ENCODE data around the gene PPP2R2C. TPM values are rescaled to one million over a fixed set of nuclear protein-coding genes. Genes with fewer than 3 reads are reported as not detected.

The PPP2R2C gene
- polyA plus RNA-seq, 1 experiment, result 0.06 TPM

GRCh38 chr4:6396696-6397236 lies 75.6 kb downstream of the PPP2R2C start:
- Histone ChIP-seq H3K36me3 (ENCODE audit: control insufficient read depth, insufficient read depth, low read length) (no peaks in the 10 kb centered on the region), H3K27me3 (ENCODE audit: control insufficient read depth, insufficient read depth, low read length) (no peaks in the 10 kb centered on the region), H3K4me3 (ENCODE audit: low read depth, low read length) (no peak overlapping the region)
- CTCF ChIA-PET, result no interaction called here
- no peak for DNase-seq (ENCODE audit: low read depth)
- POLR2A ChIA-PET, result no interaction called here
- no peak for TF ChIP-seq CTCF (IDR thresholded peaks at IDR 0.05; ENCODE audit: insufficient read depth, low read depth, low read length)

GRCh38 chr4:6395466-6396228 lies 76.8 kb downstream of the PPP2R2C start:
- no peak overlapping the region for H3K4me3 ChIP-seq (ENCODE audit: low read depth, low read length)
- POLR2A ChIA-PET, result no interaction called here
- CTCF ChIA-PET, result no interaction called here
- TF ChIP-seq CTCF (IDR thresholded peaks at IDR 0.05; ENCODE audit: insufficient read depth, low read depth, low read length), result no peak
- DNase-seq (ENCODE audit: low read depth), result no peak
- no peaks in the 10 kb centered on the region for H3K27me3 ChIP-seq (ENCODE audit: control insufficient read depth, insufficient read depth, low read length)
- no peaks in the 10 kb centered on the region for H3K36me3 ChIP-seq (ENCODE audit: control insufficient read depth, insufficient read depth, low read length)

- no peak for TF ChIP-seq CTCF (IDR thresholded peaks at IDR 0.05; ENCODE audit: insufficient read depth, low read depth, low read length)
- DNase-seq (ENCODE audit: low read depth), result no peak
- no peak overlapping the region for H3K4me3 ChIP-seq (ENCODE audit: low read depth, low read length)
- no peaks in the 10 kb centered on the region for H3K36me3 ChIP-seq (ENCODE audit: control insufficient read depth, insufficient read depth, low read length)
- ChIA-PET CTCF (no interaction called here), POLR2A (no interaction called here)
- no peaks in the 10 kb centered on the region for H3K27me3 ChIP-seq (ENCODE audit: control insufficient read depth, insufficient read depth, low read length)
These were observed 77.7 kb downstream of the PPP2R2C start for GRCh38 chr4:6394671-6395081.

- no peak for DNase-seq (ENCODE audit: low read depth)
- CTCF ChIA-PET, result no interaction called here
These were observed 78.6 kb downstream of the PPP2R2C start for GRCh38 chr4:6393544-6394475.

More at GRCh38 chr4:6393544-6394475, 78.6 kb downstream of the PPP2R2C start:
- H3K36me3 ChIP-seq (ENCODE audit: control insufficient read depth, insufficient read depth, low read length), result no peaks in the 10 kb centered on the region
- POLR2A ChIA-PET, result no interaction called here
- H3K27me3 ChIP-seq (ENCODE audit: control insufficient read depth, insufficient read depth, low read length), result 0 out of 2 replicates have a peak, but pooled peaks cover under 1% of the 10 kb centered on the region
- TF ChIP-seq CTCF (IDR thresholded peaks at IDR 0.05; ENCODE audit: insufficient read depth, low read depth, low read length), result no peak
- no peak overlapping the region for H3K4me3 ChIP-seq (ENCODE audit: low read depth, low read length)
